Activated naive CD4-positive, alpha-beta T cell treated with anti-CD3 and anti-CD28 coated beads, Interleukin-2, amount 50 U/mL, for 24 hours (primary cell): ENCODE data around the gene HPN.
A peak's percentile ranks its signal among the peaks of the same experiment; 100 is the strongest.

Source experiments
- H3K27ac Mint-ChIP-seq: one replicate; pipeline ENCODE4 v1.8.0; 2021; ENCODE audit warnings: mild to moderate bottlenecking, mixed read lengths
- H3K27me3 Mint-ChIP-seq: one replicate; pipeline ENCODE4 v1.8.0; 2021; ENCODE audit warnings: mixed read lengths
- H3K36me3 Mint-ChIP-seq: one replicate; pipeline ENCODE4 v1.8.0; 2021; ENCODE audit warnings: mixed read lengths
- H3K4me1 Mint-ChIP-seq: one replicate; pipeline ENCODE4 v1.8.0; 2021; ENCODE audit warnings: mixed read lengths
- H3K4me3 Mint-ChIP-seq: one replicate; pipeline ENCODE4 v1.8.0; 2021; ENCODE audit warnings: mild to moderate bottlenecking, mixed read lengths
- H3K9me3 Mint-ChIP-seq: one replicate; pipeline ENCODE4 v1.8.0; 2021; ENCODE audit warnings: mixed read lengths

Gene HPN

GRCh38 chr19:35104361-35104760, 62.8 kb downstream of the HPN start:
- Mint-ChIP-seq H3K4me1 (no peaks in the 10 kb centered on the region), H3K36me3 (no peaks in the 10 kb centered on the region), H3K9me3 (no peaks in the 10 kb centered on the region), H3K27ac (no peak overlapping the region), H3K27me3 (no peaks in the 10 kb centered on the region), H3K4me3 (no peak overlapping the region)

- no peaks in the 10 kb centered on the region for H3K36me3 Mint-ChIP-seq
- no peaks in the 10 kb centered on the region for H3K4me1 Mint-ChIP-seq
- no peak overlapping the region for H3K27ac Mint-ChIP-seq
- H3K9me3 Mint-ChIP-seq = no peaks in the 10 kb centered on the region
- no peak overlapping the region for H3K4me3 Mint-ChIP-seq
- no peaks in the 10 kb centered on the region for H3K27me3 Mint-ChIP-seq
These were observed 63.5 kb downstream of the HPN start for GRCh38 chr19:35105047-35105410.

- Mint-ChIP-seq H3K4me3 (no peak overlapping the region), H3K27me3 (no peaks in the 10 kb centered on the region), H3K27ac (peak overlapping the region; percentile 80), H3K4me1 (no peaks in the 10 kb centered on the region), H3K36me3 (no peaks in the 10 kb centered on the region), H3K9me3 (no peaks in the 10 kb centered on the region)
These were observed 64.1 kb downstream of the HPN start for GRCh38 chr19:35105411-35106290.

DNA sequence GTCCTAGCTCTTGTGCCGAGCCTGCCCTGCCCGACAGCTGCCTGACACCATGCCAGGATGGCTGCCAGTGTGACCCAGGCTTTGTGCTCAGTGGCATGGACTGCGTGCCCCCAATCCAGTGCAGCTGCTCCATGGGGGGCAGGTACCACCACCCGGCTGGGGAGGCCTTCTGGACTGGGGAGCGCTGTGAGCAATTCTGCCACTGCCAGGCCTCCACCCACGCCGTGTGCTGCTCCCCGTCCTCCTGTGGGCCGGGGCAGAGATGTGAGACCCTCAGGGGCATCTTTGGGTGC, 64.7 kb downstream of the HPN start:
- Mint-ChIP-seq H3K27me3 (no peaks in the 10 kb centered on the region), H3K4me1 (no peaks in the 10 kb centered on the region), H3K4me3 (no peak overlapping the region), H3K36me3 (no peaks in the 10 kb centered on the region), H3K9me3 (no peaks in the 10 kb centered on the region), H3K27ac (peak overlapping the region; percentile 80)

DNA sequence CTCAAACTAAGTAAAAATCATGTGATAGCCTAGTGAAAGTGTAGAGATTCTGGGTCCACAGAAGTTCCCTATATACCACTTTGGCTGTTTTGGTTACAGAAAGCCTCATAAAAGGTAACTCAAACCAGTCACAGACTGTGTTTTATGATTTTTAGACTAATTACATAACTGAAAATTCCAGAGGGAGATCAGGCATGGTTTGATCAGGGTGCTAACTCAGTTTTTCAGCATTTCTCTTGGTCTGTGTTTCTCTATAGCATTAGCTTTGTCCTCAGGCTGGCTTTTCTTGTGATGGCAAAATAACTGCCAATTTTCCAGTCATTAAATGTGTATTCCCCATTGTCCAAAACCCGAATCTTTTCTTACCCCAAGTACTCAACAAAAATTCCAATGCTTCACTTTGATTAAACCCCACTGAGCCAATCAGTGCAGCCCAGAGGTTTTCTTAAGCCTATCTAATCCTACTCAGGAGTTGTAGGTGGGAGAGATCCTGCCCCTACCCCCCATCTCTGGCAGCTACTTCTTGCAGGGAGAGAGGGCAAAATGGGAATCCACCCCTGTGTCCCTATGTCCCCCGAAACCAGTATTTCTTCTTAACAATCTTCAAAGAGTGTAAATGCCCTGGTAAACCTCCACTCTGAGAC, 65.5 kb downstream of the HPN start:
- Mint-ChIP-seq H3K27ac (no peak overlapping the region), H3K4me1 (no peaks in the 10 kb centered on the region), H3K9me3 (no peaks in the 10 kb centered on the region), H3K36me3 (no peaks in the 10 kb centered on the region), H3K27me3 (no peaks in the 10 kb centered on the region), H3K4me3 (no peak overlapping the region)

GRCh38 chr19:35107545-35107944, 66.0 kb downstream of the HPN start:
- Mint-ChIP-seq H3K9me3 (no peaks in the 10 kb centered on the region), H3K27me3 (no peaks in the 10 kb centered on the region), H3K36me3 (no peaks in the 10 kb centered on the region), H3K27ac (no peak overlapping the region), H3K4me3 (no peak overlapping the region), H3K4me1 (no peaks in the 10 kb centered on the region)

DNA sequence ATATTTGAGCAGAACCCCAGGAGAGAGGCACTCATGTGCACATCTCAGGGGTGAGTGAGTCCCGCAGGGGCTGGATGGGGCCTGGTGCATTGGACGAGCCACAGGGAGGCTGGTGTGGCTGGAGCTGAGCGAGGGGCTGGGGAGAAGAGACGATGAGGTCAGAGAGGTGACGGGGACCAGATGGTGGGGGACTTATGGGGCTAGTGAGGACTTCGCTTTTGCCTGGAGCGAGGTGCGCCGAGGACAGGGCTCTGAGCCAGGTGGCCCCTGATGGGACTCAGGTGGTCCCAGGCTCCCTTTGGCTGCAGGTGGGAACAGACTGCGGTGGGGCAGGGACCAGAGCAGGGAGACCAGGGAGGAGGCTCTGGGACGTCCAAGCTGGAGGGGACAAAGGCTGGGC, 67.2 kb downstream of the HPN start:
- peak overlapping the region; percentile 30 for H3K27ac Mint-ChIP-seq
- no peaks in the 10 kb centered on the region for H3K4me1 Mint-ChIP-seq
- no peak overlapping the region for H3K4me3 Mint-ChIP-seq
- H3K36me3 Mint-ChIP-seq = no peaks in the 10 kb centered on the region
- no peaks in the 10 kb centered on the region for H3K9me3 Mint-ChIP-seq
- no peaks in the 10 kb centered on the region for H3K27me3 Mint-ChIP-seq

DNA sequence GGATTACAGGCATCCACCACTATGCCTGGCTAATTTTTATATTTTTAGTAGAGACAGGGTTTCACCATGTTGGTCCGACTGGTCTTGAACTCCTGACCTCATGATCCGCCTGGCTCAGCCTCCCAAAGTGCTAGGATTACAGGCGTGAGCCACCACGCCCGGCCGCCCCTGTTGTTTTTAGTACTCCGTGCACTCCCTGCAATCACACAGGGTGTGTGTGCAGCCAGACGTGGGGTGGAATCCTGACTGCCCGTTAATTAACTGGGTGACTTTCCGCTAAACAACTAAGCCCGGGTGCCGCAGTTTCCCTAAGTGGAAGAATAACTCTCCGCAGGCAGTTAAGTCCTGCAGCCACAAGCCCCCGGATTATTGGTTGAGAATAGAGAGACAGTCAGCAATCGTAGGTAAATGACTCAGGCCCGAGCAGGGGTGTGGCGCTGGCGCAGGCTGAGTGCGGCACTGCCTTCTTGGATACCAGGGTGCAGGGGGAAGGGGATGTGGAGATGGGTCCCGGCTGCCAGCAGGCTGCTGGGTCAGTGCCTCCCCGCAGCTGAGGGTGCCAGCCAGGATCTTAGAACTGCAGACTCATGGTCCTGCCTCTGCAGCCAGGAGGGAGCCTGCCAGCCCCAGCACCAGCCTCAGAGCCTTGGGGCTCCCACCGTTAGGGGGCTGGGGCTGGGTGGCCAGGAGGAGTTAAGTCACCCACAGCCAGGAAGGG, 68.0 kb downstream of the HPN start:
- Mint-ChIP-seq H3K27ac (no peak overlapping the region), H3K4me1 (peaks cover 2% of the 10 kb centered on the region), H3K9me3 (no peaks in the 10 kb centered on the region), H3K4me3 (no peak overlapping the region), H3K27me3 (no peaks in the 10 kb centered on the region), H3K36me3 (no peaks in the 10 kb centered on the region)

GRCh38 chr19:35110974-35111373, 69.5 kb downstream of the HPN start:
- no peaks in the 10 kb centered on the region for H3K36me3 Mint-ChIP-seq
- H3K27me3 Mint-ChIP-seq = no peaks in the 10 kb centered on the region

GRCh38 chr19:35112995-35113688, 71.6 kb downstream of the HPN start:
- no peak overlapping the region for H3K27ac Mint-ChIP-seq
- no peaks in the 10 kb centered on the region for H3K27me3 Mint-ChIP-seq
- peaks cover 5% of the 10 kb centered on the region for H3K4me1 Mint-ChIP-seq
- H3K9me3 Mint-ChIP-seq = no peaks in the 10 kb centered on the region
- no peaks in the 10 kb centered on the region for H3K36me3 Mint-ChIP-seq
- H3K4me3 Mint-ChIP-seq = no peak overlapping the region

More at GRCh38 chr19:35110974-35111373, 69.5 kb downstream of the HPN start:
- peaks cover 5% of the 10 kb centered on the region for H3K4me1 Mint-ChIP-seq
- no peak overlapping the region for H3K27ac Mint-ChIP-seq
- no peaks in the 10 kb centered on the region for H3K9me3 Mint-ChIP-seq
- no peak overlapping the region for H3K4me3 Mint-ChIP-seq

GRCh38 chr19:35114353-35115176, 73.0 kb downstream of the HPN start:
- H3K27ac Mint-ChIP-seq = no peak overlapping the region
- peaks cover 5% of the 10 kb centered on the region for H3K4me1 Mint-ChIP-seq
- no peaks in the 10 kb centered on the region for H3K9me3 Mint-ChIP-seq
- no peaks in the 10 kb centered on the region for H3K36me3 Mint-ChIP-seq
- peak overlapping the region; percentile 15 for H3K4me3 Mint-ChIP-seq
- no peaks in the 10 kb centered on the region for H3K27me3 Mint-ChIP-seq

- peak within 1 kb of the TSS; percentile 41 for H3K27ac Mint-ChIP-seq
- H3K9me3 Mint-ChIP-seq = no peaks in the 10 kb centered on the region
- H3K4me1 Mint-ChIP-seq = peaks cover 5% of the 10 kb centered on the region
- H3K36me3 Mint-ChIP-seq = no peaks in the 10 kb centered on the region
- no peaks in the 10 kb centered on the region for H3K27me3 Mint-ChIP-seq
- peak within 1 kb of the TSS; percentile 15 for H3K4me3 Mint-ChIP-seq
These were observed 73.8 kb downstream of the HPN start, which contains the start of gene FXYD3 for GRCh38 chr19:35115177-35115951. FXYD3 (plus strand) TSS chr19:35115823; CDS start chr19:35119377, 3,554 bp downstream.
